ENCODE measurements around the gene AOC3. TPM values are rescaled to one million over a fixed set of nuclear protein-coding genes. Genes with fewer than 3 reads are reported as not detected.

Gene AOC3
- total and polyA plus RNA-seq, 2 of the 13 experiments (the other 11 are each of a cell fraction or from before 2014, with no cell fraction given), result 8.7 to 51.7 TPM

DNA sequence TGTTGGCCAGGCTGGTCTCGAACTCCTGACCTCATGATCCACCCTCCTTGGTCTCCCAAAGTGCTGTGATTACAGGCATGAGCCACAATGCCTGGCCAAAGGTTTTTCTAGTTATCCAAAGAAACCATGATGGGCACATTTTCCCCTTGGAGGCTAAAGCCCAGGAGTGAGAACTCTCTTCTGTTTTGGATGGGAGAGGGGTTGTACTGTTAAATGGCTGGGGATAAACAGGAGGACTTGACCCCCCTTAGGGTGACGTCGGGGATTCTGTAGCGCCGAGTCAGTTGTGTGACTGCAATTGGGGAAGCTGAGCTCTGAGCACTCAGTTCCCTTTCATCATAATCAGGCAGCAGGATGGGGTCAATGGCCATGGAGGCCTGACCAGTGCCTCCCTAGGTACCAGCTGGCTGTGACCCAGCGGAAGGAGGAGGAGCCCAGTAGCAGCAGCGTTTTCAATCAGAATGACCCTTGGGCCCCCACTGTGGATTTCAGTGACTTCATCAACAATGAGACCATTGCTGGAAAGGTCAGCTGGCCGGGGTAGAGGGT is 4.1 kb downstream of the AOC3 start (continued):
- TF ChIP-seq NR2F6 (IDR thresholded peaks at IDR 0.05), result peak; percentile 90
- peak; percentile 92 for TF ChIP-seq NR2F6 (CRISPR knock-in tag; IDR thresholded peaks at IDR 0.05)
- peak; percentile 87 for TF ChIP-seq ZBTB7B (CRISPR knock-in tag; IDR thresholded peaks at IDR 0.05)
- no peak for TF ChIP-seq ZNF546 (CRISPR knock-in tag; conservative IDR thresholded peaks at IDR 0.05)
- TF ChIP-seq TCF7 (IDR thresholded peaks at IDR 0.05; ENCODE audit: low read depth), result 0 out of 2 replicates have a peak, but pooled peaks have one; percentile 18
- TF ChIP-seq RXRA (CRISPR knock-in tag; IDR thresholded peaks at IDR 0.05), result peak; percentile 94
- TF ChIP-seq KAT2B (IDR thresholded peaks at IDR 0.05; ENCODE audit: borderline replicate concordance, low read depth, low read length), result no peak
- TF ChIP-seq IRF2 (CRISPR knock-in tag; IDR thresholded peaks at IDR 0.05), result peak; percentile 31; the same call in 1 of the 2 replicates
- TF ChIP-seq SOX13 (IDR thresholded peaks at IDR 0.05), result no peak
- TF ChIP-seq SOX13 (CRISPR knock-in tag; conservative IDR thresholded peaks at IDR 0.05 in 1 of 2, IDR thresholded peaks at IDR 0.05 in 1 of 2), result peak in 1 of 2 experiments; percentile 68; a peak in 2 of 4 replicates
- TF ChIP-seq ZBTB1 (CRISPR knock-in tag; IDR thresholded peaks at IDR 0.05; ENCODE audit: borderline replicate concordance), result no peak
- TF ChIP-seq ISX (CRISPR knock-in tag; conservative IDR thresholded peaks at IDR 0.05), result no peak
- TF ChIP-seq, protein P1, sequence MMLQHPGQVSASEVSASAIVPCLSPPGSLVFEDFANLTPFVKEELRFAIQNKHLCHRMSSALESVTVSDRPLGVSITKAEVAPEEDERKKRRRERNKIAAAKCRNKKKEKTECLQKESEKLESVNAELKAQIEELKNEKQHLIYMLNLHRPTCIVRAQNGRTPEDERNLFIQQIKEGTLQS (CRISPR knock-in tag; IDR thresholded peaks at IDR 0.05), result peak; percentile 21; the same call in 1 of the 2 replicates
- TF ChIP-seq, protein P2, sequence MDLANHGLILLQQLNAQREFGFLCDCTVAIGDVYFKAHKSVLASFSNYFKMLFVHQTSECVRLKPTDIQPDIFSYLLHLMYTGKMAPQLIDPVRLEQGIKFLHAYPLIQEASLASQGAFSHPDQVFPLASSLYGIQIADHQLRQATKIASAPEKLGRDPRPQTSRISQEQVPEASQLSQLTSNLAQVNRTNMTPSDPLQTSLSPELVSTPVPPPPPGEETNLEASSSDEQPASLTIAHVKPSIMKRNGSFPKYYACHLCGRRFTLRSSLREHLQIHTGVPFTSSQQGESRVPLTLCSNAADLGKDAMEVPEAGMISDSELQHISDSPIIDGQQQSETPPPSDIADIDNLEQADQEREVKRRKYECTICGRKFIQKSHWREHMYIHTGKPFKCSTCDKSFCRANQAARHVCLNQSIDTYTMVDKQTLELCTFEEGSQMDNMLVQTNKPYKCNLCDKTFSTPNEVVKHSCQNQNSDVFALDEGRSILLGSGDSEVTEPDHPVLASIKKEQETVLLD (CRISPR knock-in tag; IDR thresholded peaks at IDR 0.05; ENCODE audit: low read depth), result no peak
- TF ChIP-seq ZNF484 (CRISPR knock-in tag; IDR thresholded peaks at IDR 0.05; ENCODE audit: borderline replicate concordance, low read depth), result no peak
- peak; percentile 58; the same call in 1 of the 2 replicates for TF ChIP-seq CEBPG (CRISPR knock-in tag; IDR thresholded peaks at IDR 0.05)
- TF ChIP-seq ZFP62 (CRISPR knock-in tag; IDR thresholded peaks at IDR 0.05), result no peak
- no peak for TF ChIP-seq EP300 (IDR thresholded peaks at IDR 0.05; ENCODE audit: low read depth in 2 of 2, low read length in 2 of 2)
- TF ChIP-seq EP300 (CRISPR knock-in tag; IDR thresholded peaks at IDR 0.05; ENCODE audit: borderline replicate concordance), result no peak
- no peak for TF ChIP-seq ZNF530 (CRISPR knock-in tag; IDR thresholded peaks at IDR 0.05; ENCODE audit: low read depth)
- TF ChIP-seq MTA3 (CRISPR knock-in tag; IDR thresholded peaks at IDR 0.05), result no peak
- TF ChIP-seq HMGA1 (CRISPR knock-in tag; conservative IDR thresholded peaks at IDR 0.05), result no peak
- 0 out of 2 replicates have a peak, but pooled peaks have one; percentile 20 for TF ChIP-seq THAP11 (CRISPR knock-in tag; IDR thresholded peaks at IDR 0.05)
- TF ChIP-seq JUND (CRISPR knock-in tag; IDR thresholded peaks at IDR 0.05), result peak; percentile 82
- peak; percentile 83 for TF ChIP-seq GATAD2A (CRISPR knock-in tag; IDR thresholded peaks at IDR 0.05)
- 0 out of 2 replicates have a peak, but pooled peaks have one; percentile 39 for TF ChIP-seq ZNF792 (CRISPR knock-in tag; IDR thresholded peaks at IDR 0.05)
- TF ChIP-seq, protein P3, sequence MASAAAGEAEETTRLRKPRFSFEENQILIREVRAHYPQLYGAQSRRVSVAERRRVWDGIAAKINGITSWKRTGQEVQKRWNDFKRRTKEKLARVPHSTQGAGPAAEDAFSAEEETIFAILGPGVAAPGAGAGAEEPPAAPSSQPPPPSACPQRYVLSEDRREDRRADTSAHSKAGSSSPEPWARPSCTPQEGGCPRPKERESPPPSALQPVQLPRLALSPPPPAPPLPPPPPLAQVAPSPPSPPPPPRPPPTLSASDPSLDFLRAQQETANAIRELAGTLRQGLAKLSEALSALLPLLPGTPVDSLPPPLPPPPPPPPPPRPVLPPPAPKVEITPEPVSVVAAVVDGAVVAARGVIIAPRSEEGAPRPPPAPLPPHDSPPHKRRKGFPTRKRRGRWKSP (CRISPR knock-in tag; IDR thresholded peaks at IDR 0.05), result 0 out of 2 replicates have a peak, but pooled peaks have one; percentile 30
- TF ChIP-seq NFYB (CRISPR knock-in tag; IDR thresholded peaks at IDR 0.05), result no peak
- TF ChIP-seq ZSCAN29 (CRISPR knock-in tag; conservative IDR thresholded peaks at IDR 0.05), result peak; percentile 77; the same call in 1 of the 2 replicates
- no peak for TF ChIP-seq ZNF616 (CRISPR knock-in tag; IDR thresholded peaks at IDR 0.05; ENCODE audit: low read depth)
- TF ChIP-seq ZNF7 (CRISPR knock-in tag; IDR thresholded peaks at IDR 0.05), result no peak
- TF ChIP-seq PHF20 (CRISPR knock-in tag; IDR thresholded peaks at IDR 0.05), result peak; percentile 59
- TF ChIP-seq ZNF33B (CRISPR knock-in tag; IDR thresholded peaks at IDR 0.05), result no peak
- TF ChIP-seq MIER3 (CRISPR knock-in tag; IDR thresholded peaks at IDR 0.05; ENCODE audit: borderline replicate concordance), result no peak

All from HepG2 (cell line).